CD4-positive, alpha-beta T cell treated with Interleukin-12 subunit alpha and Interleukin-12 subunit beta, for 1 hour (primary cell): ENCODE measurements around the gene FAM186B.
"Not testable (repeated sequence)": the region's sequence is repeated elsewhere in the genome, so short reads cannot be mapped to it uniquely, and the experiment has no call there.

ENCODE experiments used
- DNase-seq: peaks from one replicate; pipeline ENCODE4 v3.0.0-alpha.2; 2020

FAM186B gene

DNA sequence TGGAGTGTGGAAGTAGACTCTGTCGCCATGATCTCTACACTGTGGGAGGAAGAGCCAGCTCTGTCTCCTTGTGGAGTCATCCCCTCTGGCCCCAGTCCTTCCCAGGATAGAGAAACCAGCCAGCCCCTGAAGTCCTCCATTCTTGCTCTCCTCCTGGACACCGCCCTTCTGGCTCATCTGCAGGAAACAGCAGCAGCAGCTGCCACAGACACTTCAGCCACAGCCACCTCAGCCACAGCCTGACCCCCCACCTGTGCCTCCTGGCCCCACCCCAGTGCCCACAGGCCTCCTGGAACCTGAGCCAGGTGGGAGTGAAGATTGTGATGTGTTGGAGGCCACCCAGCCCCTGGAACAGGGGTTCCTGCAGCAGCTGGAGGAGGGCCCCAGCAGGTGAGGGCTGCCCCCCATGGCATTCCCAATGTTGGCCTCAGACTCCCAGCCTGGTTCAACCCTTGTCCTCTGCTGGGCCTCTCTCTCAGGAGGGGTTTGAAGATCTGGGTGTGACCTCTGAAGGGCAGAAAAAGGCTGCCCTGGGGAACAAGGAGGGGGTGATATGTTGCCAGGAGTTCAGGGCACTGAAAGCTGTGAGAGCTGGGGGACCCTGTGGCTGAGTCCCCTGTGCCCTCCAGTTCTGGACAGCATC is 28.4 kb upstream of the FAM186B start:
- no peak for DNase-seq

DNA sequence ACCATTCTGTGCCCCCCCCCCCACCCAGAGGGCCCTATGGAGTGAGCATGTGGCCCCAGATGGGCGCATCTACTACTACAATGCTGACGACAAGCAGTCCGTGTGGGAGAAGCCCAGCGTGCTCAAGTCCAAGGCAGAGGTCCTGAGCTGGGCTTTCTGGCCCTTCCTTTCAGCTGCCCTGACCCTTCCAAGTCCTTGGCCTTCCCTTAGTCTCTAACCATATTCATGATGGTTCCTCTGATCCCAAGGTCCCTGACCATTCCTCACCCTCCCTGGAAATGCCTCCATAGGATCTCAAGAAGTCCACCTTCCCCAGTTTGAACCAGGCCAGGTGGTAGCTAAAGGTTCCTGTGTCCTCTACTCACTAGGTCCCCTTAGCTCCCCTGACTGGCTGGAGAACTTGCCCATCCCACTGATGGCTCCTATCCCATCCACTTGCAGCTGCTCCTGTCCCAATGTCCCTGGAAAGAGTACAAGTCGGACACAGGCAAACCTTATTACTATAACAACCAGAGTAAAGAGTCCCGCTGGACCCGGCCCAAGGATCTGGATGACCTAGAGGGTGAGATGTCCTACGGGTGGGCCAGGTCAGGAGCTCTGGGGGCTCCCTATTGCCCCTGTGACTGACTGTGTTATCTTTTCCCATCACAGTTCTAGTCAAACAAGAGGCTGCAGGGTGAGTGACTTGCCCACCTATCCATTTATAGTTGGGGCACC is 27.7 kb upstream of the FAM186B start:
- no peak for DNase-seq

DNA sequence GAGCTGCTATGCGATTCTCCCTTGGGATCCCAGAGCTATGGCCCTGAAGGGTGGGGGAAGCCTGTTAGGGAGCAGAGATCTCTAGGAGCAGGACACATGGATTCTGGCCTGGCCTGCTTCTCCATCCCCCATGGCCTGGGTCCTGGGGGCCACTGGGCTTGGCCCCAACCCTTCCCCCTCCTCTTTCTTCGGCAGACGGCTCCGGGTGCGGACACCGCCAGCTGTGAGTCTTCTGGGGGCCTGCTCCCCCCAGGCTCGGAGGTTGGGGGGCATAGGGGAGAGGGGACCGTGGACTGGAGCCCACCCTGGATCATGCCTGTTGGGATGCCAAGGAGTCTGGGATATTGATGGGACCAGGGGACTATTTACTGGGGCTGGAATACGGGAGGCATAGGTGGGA is 27.0 kb upstream of the FAM186B start:
- DNase-seq = no peak

DNA sequence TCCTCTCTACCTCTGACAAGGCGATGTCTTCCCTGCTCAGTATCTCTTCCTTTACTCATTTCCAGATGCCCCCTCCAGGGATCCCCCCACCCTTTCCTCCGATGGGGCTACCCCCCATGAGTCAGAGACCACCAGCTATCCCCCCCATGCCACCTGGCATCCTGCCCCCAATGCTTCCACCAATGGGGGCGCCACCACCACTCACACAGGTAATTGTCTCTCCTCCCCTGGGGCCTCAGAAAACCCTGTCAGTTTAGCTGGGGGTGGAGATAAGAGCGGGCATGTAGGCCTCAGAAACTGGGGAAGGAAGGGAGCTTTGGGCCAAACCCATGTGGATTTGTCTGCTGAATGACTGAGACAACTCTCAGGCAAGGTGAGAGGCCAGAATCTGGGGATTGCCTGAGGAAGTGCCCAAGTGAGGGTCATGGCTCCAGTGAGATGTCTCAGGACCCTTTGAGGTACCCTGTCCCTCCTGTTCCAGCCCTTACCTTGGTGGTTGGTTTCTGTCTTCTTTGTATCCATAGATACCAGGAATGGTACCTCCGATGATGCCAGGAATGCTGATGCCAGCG is 26.0 kb upstream of the FAM186B start:
- no peak for DNase-seq

DNA sequence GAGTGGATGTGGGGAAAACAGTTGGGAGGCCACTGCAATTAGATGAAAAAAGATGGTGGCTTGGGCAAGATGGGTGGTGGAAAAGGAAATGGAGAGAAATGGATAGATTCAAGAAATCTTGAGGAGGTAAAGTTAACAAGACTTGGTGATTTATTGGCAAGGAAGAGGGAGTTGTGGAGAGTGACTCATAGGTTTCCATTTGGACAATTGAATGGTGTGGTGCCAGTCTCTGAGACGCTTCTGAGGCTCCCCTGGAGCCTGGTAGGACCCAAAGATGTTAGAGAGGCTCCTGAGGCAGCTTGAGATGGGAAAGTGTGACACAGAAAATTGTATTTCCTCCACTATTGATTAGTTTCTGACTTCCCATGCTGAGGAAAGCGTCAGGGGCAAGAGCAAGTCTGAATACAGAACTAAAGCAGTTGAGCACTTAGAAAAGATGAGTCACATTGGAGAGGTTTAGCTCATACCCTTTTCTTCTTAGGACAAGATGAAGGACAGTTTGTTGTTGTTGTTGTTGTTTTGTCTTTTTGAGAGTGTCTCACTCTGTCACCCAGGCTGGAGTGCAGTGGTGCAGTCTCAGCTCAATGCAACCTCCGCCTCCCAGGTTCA is 22.4 kb upstream of the FAM186B start:
- DNase-seq = no peak

DNA sequence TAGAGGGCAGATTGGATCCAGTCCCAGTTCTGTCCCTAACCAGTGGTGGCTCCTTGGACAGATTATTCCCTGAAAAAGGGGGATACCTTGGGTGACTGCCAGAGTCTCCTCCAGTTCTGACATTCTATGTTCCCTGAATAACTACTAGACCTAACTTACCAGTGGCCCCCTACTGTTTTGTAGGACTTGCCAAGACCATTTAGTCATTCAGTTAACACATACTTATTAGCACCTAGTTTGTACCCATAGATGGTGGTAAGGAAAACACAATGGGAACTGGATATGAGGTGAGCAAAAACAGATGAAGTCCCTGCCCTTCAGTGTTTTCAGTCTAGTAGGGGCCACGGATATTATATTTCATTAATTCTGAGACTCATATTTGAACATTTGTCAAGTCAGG is 21.4 kb upstream of the FAM186B start:
- no peak for DNase-seq

DNA sequence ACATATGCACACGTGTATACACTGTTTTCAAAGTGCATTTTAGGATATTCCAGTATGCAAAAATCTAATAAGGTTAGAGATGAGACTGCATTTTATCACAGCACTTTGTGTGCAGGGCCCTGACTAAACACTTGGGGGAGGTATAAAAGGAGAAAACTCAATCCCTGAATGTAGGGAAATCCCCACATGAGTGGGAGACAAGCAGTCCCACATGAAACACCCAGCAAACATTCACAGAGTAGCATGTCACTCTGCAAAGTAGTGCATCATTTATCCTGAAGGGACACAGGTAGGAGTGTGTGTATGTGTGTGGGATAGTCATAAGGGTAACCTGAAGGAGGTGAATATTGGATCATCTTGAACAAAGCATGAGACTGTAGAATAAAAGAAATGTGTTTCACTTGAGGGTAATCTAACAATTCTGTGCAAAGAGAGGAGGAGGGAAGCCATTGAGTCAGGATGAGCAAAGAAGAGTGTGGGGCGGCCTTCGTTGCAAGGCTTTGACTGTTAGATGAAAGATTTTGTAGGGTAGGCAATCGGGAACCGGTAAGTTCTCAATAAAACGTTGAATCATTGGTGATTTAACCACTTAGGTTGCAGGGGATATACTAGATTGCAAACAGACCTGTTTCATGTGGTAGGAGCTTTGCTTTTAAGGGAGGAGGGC is 20.9 kb upstream of the FAM186B start:
- DNase-seq = peak; percentile 34

DNA sequence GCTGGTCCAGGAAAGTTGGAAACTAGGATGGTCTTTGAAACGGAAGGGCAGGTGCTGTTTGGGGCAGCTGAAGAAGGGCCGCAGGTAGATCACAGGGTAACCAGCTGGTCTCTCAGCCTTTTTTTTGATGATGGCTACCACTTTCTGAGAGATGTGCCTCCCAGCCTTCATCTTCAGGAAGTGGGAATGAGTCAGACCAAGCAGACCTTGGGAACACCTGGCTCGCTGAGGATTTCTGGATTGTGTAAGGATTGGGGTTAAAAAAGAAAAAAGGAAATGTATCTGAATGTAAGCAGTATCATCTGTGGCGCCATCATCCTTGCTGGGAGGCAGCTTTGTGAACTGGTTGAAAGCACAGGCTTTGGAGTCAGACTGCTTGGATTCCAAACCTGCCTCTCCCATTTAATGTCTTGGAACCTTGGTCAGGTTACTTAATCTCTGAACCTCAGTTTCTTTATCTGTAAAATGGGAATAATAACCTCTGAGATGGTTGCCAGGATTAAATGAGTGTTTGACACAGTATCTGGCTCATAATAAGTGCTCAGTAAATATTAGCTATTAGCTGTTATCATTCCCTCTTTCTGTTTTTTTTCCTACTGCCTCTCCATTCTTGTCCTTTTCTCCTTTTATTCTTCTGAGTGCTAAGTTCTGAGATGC is 19.6 kb upstream of the FAM186B start:
- DNase-seq = no peak

DNA sequence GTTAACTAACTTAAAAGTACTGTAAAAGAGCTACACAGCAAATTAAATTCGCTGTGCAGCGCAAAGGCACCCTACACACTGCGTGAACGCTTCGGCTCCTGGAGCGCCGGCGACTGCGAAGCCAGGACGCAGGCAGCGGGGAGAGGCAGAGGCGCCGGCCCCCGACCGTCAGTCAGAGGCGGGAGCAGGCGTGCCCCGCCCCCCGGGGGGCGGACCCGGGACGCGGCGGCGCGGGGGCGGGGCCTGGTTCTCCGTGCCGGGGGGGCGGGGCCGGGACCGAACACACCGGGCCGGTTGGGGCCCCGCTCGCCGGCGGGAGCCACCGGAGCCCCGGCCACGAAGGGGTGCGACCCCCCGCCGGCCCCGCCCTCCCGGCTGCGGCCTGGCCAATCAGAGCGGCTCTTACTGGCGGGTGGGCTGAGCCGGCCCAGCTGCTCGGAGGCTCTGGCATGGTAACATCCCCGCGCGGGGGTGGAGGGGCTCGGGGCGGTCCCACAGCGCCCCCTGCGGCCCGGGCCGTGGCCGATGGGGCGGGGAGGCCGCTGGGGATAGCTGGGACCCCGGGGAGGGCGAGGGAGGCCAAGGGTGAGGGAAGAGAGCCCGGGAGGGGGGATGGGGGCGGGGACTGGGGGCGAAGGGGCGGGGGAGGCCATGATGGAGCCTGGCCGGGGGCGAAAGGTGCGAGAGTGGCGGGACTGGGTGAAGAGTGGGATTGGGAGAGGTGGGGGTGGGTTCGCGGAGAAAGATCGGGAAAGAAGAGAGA is 17.9 kb upstream of the FAM186B start, which contains the start of gene PRPF40B:
Gene PRPF40B, plus strand, starts transcription at position 420 of the 763 bp plus-strand sequence. Its CDS starts 30 bp downstream, at position 450.
- DNase-seq = peak; percentile 89

DNA sequence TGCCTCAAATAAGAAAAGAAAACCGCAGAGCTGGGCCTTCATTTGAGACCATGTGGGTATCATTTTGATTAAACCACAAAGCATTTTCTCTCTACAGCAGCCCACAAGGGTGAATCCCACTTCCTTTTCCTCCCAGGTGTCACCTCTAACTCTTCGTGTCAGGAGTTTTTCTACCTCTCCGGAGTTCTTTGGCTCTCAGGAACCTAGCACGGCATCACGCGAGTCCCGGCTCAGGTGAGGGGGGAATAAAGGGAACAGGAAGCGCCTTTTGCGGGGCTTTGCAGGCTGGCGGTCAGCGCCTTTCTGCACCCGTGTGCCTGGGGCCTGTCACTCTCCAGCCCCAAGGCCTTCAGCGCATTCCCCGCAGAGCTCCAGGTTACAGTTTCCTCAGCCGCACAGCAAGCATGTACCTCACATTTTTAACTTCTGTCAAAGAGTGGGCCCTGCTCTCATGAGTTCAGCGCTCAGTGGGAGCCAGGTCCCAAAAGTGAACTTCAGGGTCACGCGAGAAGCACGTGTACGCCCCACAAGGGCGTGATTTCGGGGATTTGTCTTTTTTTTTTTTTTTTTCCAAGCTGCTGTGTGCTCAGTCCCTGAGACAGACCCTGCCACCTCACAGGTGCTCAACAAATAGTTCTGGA is 17.2 kb upstream of the FAM186B start:
- peak; percentile 75 for DNase-seq

DNA sequence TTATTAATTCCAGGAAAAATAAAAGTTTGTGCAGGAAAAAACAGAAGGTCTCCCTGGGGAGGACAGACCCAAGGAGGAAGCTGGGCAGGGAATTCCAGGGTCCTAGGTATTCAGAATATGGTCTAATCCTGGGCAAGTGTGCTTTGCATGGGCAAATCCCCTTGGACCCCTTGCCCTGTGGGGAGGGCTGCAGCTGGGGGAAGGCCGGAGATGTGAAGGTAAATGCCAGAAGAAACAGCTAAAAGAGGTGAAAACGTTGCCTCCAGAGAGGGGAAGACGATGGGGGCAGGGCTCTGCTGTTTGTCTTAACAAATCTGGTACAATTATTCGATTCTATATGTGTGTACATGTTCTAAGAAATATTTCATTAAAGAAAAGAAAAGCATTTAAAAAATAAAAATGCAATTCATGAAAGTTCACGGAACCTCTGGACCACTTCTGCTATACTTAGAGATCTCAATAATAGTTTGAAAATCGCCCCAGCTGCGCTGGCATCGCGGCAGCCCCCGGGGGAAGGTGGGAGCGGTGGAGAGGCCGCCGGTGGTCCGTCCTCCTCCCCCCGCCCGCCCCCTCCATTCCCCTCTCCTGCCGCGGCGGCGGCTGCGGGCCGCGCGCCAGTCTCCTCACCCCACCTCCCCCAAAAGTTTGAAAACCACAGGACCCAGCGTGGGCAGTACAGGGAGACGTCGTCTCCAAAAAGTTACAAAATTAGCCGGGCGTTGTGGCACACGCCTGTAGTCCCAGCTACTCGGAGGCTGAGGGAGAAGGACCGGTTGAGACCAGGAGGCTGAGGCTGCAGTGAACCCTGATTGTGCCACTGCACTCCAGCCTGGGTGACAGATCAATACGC is 16.4 kb upstream of the FAM186B start:
- DNase-seq = no peak

DNA sequence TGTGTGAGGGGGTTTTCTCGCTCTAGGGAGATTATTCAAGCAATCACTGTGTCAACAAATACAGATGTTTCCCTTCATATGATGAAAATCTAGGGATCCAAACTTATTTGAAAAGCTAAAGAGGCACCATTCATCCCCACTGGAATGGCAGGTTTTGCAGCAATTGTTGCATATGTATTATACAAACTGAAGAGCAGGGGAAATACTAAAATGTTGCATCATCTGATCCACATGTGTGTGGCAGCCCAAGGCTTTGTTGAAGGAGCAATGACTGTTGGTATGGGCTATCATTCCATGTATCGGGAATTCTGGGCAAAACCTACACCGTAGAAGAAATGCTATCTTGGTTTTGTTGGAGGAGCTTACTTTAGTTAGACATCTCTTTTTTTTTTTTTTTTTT is 13.8 kb upstream of the FAM186B start:
- no peak for DNase-seq

DNA sequence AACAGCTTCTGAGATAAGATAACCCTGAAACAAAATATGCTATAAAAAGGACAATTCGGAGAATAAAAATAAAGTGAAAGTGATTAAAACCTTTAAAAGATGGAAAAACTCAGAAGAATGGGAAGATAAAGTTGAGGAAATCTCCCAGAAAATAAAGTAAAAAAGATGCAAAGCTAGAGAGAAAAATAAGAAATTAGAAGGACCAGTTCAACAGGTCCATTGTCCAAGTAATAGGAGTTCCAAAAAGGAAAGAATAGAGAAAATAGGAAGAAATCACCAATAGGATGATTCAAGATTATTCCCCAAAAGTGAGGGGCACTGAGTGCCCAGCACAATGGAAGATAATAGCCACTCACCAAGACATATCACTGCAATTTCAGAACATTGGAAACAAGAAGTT is 13.1 kb upstream of the FAM186B start:
- DNase-seq = no peak

DNA sequence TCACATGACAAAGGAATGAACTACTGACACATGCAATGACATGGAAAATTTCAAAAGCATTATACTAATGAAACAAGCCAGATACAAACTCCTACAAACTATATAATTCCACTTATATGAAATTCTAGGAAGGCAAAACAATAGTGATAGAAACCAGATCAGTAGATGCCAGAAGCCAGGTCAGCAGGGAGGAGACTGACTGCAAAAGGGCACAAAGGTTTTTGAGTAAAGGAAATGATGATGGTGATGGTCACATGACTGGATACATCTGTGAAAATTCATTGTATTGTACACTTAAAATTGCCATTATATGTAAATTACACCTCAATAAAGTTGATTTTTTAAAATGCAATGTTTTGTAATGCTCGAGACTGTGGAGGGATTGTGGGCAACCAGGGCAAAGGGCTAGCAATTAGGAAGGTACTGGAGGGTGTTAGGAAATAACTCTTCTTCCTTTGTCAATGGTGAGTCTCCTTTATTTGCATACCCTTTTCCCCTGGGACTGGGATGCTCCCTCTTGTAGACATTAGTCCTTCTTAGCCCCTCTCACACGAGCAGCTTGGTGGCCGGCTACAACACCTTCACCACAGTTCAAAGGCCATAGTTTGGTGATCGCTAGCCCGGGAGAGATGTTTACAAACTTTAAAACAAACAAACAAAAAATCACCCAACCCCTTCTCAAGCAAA is 11.2 kb upstream of the FAM186B start:
- DNase-seq = no peak

DNA sequence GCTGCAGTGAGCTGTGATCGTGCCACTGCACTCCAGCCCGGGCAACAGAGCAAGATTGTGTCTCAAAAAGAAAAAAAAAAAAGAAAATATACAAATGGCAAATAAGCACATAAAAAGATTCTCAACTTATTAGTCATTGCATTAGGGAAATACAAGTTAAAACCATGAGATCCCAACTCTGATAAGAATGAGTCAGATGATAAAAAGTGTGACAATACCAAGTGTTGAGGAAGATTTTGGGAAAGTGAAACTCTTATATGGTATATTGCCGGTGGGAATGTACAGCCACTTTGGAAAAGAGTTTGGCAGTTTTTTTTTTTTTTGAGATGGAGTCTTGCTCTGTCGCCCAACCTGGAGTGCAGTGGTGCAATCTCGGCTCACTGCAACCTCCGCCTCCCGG is 10.3 kb upstream of the FAM186B start:
- no peak for DNase-seq

DNA sequence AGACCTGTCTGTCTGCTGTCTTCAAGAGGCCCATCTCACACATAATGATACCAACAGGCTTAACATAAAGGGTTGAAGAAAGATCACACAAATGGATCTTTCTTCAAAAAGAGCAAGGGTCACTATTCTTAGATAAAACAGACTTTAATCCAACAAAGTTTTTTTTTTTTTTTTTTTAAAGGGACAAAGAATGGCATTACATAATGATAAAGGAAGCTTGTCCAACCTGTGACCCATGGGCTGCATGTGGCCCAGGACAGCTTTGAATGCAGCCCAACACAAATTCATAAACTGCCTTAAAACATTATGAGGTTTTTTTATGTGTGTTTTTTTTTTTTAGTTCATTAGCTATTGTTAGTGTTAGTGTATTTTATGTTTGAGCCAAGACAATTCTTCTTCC is 6.8 kb upstream of the FAM186B start:
- no peak for DNase-seq

DNA sequence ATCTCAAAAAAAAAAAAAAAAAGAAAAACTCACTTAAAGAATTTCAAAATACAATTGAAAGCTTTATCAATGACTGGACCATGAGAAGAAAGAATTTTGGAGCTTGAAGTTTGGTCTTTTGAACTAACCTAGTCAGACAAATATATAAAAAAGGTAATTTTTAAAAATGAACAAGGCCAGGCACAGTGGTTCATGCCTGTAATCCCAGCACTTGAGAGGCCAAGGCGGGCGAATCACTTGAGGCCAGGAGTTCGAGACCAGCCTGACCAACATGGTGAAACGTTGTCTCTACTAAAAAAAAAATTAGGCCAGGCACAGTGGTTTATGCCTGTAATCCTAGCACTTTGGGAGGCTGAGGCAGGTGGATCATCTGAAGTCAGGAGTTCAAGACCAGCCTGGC is 5.3 kb upstream of the FAM186B start:
- DNase-seq = not testable (repeated sequence)

DNA sequence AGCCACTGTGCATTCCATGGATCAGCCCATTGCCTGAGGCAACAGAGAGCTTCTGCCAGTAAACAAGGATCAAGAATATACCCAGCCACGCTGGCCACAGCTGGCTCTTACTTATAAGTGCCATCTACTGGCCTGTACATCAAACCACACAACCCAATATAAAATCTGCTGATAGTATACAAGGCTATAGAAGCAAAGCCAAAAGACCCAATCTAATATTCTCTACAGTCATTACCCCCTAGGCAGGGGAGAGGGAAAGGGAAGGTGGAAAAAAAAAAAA is 4.4 kb upstream of the FAM186B start:
- no peak for DNase-seq

DNA sequence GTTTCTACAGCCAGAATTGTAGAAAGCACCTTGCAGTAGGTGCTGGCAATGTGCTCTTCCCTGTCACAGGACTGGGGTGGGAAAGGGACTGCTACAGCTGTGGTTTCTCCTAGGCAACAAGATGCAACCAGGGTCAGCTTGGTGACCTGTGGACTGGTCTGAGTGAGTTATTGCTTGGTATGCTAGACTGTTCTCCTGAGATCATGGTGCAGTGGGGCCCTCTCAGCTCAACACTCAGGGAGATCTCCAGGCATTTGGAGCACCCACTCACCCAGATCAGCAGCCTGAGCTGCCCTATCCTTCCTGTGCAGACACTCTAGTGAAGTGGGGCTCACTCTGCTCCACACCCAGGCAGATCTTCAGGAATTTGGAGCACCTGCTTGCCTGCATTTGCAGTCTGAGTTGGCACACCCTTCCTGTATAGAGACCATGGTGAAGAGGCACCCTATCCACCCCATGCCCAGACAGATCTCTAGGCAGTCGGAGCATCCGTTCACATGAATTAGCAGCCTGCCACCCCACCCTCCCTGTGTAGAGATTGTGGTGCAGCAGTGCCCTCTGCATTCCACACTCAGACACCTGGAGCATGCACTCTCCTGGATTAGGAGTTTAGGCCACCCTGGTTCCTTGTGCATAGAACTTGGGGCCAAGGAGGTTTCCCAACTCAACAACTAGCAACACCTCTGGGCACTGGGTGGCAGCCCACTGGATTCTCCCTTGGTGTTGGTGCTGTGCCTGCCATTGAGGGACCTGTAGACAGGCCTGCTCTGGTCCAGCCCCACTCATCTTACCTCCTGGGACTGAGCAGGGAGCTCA is 3.8 kb upstream of the FAM186B start:
- DNase-seq = no peak
